NOMO-1 (cell line): ENCODE data around the gene ZFY.

Source experiments
- DNase-seq, 2 experiments: peaks; one replicate each; lab custom pipeline; 2025; ENCODE audit not compliant: unreplicated experiment in 2 of 2; lab: John Stamatoyannopoulos, UW

Gene ZFY

GRCh38 chrY:2934861-2935715 lies at the start of gene ZFY:
ZFY (plus strand) TSS chrY:2935381; CDS start chrY:2953937, 18,556 bp downstream.
- DNase-seq = no peak

DNA sequence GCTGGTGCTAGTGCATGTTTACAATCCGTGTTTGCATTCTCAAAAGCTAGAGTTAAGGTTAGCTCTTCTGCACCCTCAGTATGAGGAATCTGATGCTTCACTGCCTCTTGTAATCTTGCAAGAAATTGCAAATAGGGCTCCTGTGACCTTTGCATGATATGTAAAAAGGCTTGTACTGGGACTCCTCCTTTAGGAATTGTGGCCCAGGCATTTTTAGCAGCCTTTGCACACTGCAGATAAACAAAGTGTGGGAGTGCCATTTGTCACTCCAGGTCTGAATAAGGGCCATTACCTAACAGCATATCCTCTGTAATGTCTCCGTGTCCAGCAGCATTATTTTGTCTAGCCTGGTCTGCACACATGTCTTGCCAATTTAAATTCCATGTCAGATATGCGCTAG lies 49.3 kb upstream of the ZFY start:
- no peak for DNase-seq

DNA sequence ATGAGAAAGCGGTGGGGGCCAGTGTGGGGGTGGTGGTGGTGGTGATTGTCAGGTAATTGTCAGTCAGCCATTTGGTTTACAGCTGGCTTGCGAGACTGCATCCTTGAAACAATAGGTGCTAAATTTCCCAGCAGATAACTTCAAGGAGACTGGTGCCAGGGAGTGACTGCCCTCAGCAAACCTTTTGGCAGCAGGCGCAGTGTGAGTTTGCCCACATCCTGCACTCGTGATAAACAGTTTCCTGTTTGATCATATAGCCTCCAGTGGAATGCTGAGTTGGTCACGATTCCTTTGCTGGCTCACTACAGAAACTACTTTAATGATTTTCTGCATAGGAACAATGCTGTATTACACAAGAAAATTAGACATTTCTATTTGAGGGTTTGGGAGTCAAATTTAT lies 47.8 kb upstream of the ZFY start:
- no peak for DNase-seq

DNA sequence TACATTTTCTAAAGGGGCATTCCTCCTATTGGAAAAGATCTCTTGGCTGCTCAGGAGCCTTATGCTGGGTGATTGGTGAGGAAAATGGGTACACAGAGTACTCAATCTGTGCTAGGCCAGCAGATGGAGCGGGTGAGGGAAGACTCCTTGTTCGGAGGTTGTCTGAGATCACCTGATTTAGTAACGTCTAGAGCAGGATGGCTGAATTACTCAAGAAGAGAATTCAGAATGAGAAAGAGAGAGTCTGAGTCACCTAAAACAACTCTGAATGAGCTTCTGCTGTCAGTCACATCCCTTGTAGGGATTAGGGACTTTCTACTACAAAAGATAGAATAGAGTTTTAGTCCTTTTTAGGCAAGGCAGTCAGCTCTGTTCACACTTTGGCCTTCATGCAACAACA lies 47.2 kb upstream of the ZFY start:
- DNase-seq = no peak

DNA sequence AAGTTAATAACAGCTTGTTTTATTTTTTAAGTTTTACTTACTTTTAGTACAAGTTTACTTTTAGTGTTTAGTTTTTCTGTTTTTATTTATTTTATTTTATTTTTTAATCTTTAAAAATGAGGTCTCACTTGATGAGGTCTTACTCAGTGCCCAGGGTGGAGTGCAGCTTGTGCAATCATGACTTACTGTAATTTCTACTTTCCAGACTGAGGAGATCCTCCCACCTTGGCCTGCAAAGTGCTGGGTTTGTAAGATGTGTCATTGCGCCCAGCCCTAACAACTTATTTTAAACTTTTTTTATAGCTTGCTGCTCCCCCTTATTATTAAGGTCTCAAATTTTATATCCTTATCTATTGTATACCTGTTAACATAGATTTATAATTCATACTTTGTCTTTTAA lies 41.7 kb upstream of the ZFY start:
- DNase-seq = no peak

DNA sequence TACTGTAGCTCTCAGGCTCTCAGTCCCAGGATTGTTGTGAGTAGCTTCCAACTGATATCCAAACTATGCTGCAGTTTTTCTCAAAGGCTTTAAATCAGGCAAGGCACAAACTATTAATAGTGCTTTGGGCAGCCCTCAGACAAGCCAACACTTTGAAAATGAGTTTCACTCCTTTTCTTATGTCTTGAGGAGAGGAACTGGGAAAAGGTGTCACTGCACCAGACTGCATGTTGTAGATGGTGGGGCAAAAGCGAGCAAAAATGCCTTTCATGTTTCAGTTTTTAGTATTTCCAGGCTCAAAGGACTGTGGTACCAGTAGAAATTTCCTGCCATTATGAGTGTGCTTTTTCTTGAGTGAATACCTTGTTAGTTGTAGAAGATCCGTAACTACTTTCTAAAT lies 39.1 kb upstream of the ZFY start:
- DNase-seq = no peak

DNA sequence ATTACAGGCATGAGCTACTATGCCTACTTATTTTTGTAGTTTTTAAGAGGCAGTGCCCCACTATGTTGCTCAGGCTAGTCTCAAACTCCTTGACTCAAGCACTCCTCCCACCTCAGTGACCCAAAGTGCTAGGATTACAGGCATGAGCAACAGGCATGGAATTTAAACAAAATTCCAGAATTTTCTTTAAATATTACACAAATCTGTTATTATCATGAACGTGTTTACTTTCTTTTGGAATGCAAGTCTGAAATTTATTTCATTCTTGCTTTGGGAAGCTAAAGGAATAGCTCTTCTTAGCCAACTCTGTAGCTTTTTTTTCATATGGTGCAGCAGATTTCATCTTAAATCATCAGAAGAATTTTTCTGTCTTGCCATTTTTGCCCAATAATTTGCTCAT lies 27.8 kb upstream of the ZFY start:
- DNase-seq = no peak

DNA sequence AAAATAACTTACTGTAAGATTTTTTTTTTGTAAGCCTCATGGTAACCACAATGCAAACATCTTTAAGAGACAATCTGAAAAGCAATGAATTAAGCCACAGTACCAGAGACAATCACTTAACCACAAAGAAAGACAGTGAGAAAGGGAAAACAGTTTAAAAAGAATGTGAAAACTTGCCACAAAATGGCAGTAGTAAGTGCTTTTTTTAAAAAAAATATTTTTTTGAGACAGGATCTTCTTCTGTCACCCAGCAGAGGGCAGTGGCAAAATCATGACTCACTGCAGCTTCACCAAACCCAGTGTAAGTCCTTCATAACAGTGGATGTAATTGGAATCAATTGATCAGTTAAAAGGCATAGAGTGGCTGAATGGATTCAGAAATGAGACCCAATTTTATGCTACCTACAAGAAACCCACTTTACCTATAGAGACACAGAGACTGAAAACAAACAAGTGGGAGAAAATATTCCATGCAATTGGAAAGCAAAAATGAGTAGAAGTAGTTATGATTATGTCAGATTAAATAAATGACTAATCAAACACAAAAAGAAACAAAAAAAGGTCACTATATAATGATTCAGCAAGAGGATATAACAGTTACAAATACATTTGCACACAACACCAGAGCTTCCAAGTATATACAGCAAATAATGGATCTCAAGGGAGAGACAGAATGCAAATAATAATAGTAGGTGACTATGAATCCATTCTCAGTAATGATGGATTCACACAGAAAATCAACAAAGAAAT lies 21.9 kb upstream of the ZFY start:
- DNase-seq = no peak

GRCh38 chrY:2934078-2934477 lies 1.1 kb upstream of the ZFY start:
- DNase-seq = no peak

- DNase-seq = no peak
These were observed 695 bp downstream of the ZFY start for GRCh38 chrY:2935716-2936435.

- no peak for DNase-seq
These were observed 1.2 kb downstream of the ZFY start for GRCh38 chrY:2936436-2936750.

GRCh38 chrY:2937149-2937548 lies 2.0 kb downstream of the ZFY start:
- no peak for DNase-seq

DNA sequence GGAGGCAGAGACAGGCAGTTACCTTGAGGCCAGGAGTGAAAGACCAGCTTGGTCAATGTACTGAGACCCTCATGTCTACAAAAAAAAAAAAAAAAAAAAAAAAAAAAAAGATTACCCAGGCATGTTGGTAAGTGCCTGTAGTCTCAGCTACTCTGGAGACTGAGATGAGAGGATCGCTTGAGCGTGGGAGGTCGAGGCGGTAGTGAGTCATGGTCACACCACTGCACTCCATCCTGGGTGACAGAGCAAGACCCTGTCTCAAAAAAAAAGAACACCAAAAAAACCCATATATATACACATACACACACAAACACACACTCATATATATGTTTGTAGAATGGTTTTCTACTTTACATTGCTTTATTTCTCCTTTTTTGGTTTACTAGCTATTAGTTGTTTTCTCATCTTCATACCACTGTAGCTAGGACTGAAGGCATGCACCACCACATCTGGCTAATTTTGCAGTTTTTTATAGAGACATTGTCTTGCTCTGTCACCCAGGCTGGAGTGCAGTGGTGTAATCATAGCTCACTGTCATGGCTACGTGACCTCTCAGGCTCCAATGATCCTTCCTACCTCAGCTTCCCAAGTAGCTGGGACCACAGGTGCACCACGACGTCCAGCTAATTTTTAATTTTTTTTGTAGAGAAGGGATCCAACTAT lies 14.5 kb downstream of the ZFY start:
- DNase-seq = no peak

- DNase-seq = no peak
These were observed 15.5 kb downstream of the ZFY start for GRCh38 chrY:2950655-2951054.

DNA sequence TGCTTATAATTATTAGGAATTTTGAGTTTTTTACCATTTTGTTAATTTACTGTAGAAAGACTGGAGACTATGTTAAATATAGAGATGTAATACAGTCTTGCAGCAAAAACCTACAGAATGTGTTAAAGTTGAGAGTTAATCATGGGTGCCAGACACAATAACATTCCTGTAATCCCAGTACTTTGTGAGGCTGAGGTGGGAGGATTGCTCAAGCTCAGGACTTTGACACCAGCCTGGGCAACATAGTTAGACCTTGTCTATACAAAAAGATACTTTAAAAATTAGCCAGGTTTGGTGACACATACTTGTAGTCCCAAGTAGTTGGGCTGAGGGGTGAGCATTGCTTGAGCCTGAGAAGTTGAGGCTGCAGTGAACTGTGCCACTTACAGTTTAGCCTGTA lies 17.7 kb downstream of the ZFY start:
- no peak for DNase-seq

DNA sequence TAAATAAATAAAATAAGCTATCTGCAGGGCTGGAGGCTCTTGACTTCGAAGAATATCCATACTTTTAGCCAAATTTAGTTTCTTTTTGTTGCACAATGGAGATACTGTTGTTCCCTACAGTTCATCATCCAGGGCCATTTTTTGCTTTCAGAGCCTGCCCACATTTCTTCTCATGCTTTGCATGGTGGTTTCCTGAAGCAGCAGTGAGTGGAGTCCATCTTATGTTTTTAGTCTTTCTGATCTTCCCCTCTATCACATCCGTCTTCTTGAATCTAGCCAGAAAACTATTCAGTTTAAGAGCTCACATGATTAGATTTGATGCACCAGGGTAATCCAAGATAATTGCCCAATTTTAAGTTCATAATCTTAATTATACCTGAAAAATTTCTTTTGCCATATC lies 19.6 kb downstream of the ZFY start:
- no peak for DNase-seq

DNA sequence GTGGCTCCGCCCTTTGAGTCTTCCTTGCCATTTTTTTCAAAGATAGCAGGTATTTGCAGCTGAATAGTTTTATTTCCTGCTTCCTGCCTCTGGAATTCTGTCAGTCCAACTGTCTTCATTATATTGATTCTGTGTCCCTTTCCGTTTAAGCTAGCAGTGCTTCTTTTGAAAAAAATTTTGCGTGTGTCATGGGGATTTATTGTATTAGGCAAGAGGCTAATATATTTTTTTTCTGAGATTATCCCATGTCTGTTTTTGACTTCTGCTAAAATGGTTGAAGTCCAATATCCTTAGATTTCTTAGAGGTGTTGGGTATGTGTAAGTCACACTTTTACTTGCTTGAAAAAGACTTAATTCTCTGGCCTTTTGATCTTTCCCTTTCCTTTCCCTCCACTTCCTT lies 20.4 kb downstream of the ZFY start:
- DNase-seq = no peak

DNA sequence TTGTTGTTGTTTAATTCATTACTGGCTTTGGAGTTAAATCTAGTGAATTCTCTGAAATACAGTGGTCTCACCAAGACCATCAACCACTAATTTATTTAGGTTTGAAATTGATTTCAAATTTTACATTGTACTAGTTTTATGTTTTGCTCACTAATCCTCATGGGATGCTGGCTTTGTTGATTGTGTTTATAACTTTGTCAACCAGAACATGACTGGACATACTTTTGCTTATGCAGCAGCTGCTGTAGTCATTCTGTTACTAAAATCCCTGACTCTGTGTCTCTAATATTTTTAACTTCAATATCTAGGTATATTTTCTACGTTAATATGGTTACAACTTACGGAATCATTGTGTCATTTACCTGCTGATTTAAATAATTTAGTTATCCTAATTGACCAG lies 26.9 kb downstream of the ZFY start:
- no peak for DNase-seq

DNA sequence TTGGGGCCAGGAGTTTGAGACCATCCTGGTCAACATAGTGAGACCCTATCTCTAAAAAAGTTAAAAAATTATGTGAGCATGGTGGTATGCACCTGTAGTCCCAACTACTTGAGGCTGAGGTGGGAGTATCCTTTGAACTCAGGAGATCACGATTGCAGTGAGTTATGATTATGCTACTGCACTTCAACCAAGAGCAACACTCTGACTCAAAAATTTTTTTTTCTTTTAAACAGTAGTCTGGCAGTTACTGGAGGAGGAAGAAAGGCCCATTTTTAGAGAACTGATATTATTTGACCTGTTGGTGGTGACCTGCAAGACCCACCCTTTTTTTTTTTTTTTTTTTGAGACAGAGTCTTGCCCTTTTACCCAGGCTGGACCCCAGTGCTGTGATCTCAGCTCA lies 29.6 kb downstream of the ZFY start:
- no peak for DNase-seq

- no peak for DNase-seq
These were observed 30.4 kb downstream of the ZFY start for GRCh38 chrY:2965629-2966028.

- no peak for DNase-seq
These were observed 34.4 kb downstream of the ZFY start for GRCh38 chrY:2969561-2969960.
